ENCODE measurements around the gene SOX10.

SOX10 gene

DNA sequence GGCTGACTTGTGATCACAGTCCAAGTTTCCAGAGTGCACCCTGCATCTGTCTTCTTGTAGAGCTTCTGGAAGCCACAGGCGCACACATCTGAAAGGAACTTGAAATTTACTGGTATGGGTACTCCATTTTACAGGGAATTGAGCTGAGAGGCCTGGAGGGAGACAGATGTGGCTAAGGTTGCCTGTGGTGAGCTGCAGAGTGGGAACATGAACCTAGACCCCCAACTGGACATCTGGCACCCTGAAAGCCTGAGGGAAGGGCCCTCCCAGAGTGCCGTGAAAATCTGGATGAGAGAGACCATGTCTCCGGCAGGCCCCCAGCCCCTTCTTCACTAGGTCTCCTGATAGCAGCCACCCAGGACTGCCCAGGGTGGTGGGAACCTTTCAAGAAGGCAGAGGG, 22.6 kb upstream of the SOX10 start:
- no peaks in the 10 kb centered on the region for H3K9me3 ChIP-seq (ENCODE audit: insufficient read depth, low read length)
- H3K4me1 ChIP-seq (ENCODE audit: low read length): no peaks in the 10 kb centered on the region
- H3K79me2 ChIP-seq (ENCODE audit: low read length): no peaks in the 10 kb centered on the region
- no peak overlapping the region for H3K27ac ChIP-seq (ENCODE audit: low read length)
- no peak overlapping the region for H2AFZ ChIP-seq (ENCODE audit: low read depth, low read length)
- H3K27me3 ChIP-seq (ENCODE audit: low read depth, low read length): 0 out of 2 replicates have a peak, but pooled peaks cover 10% of the 10 kb centered on the region
- no peak overlapping the region for H3K4me3 ChIP-seq (ENCODE audit: low read length)
- no peaks in the 10 kb centered on the region for H4K20me1 ChIP-seq (ENCODE audit: insufficient read depth, low read length)
- H3K9ac ChIP-seq (ENCODE audit: low read length): no peak overlapping the region
- TF ChIP-seq EZH2phosphoT487 (IDR thresholded peaks at IDR 0.05; ENCODE audit: low read depth): no peak
- TF ChIP-seq CTCF (IDR thresholded peaks at IDR 0.05; ENCODE audit: low read depth, low read length): no peak
- no peak overlapping the region for H3K4me2 ChIP-seq (ENCODE audit: low read length)
- H3K36me3 ChIP-seq (replicated peaks; ENCODE audit: low read depth, low read length): no peaks in the 10 kb centered on the region

DNA sequence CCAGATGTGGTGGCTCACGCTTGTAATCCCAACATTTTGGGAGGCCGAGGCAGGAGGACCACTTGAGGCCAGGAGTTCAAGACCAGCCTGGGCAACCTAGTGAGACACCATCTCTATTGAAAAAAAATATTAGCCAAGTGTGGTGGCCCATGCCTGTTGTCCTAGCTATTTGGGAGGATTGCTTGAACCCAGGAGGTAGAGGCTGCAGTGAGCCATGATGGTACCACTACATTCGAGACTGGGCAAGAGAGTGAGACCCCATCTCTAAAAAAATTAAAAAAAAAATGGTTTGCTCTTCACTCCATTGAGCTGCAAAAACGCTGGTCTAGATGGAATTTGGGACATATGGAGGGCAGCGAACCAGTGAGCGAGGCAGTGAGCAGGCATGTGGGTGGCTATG, 21.6 kb upstream of the SOX10 start:
- H4K20me1 ChIP-seq (ENCODE audit: insufficient read depth, low read length): no peaks in the 10 kb centered on the region
- no peak overlapping the region for H3K4me3 ChIP-seq (ENCODE audit: low read length)
- H3K4me2 ChIP-seq (ENCODE audit: low read length): no peak overlapping the region
- H3K27ac ChIP-seq (ENCODE audit: low read length): no peak overlapping the region
- no peaks in the 10 kb centered on the region for H3K9me3 ChIP-seq (ENCODE audit: insufficient read depth, low read length)
- H3K4me1 ChIP-seq (ENCODE audit: low read length): no peaks in the 10 kb centered on the region
- TF ChIP-seq CTCF (IDR thresholded peaks at IDR 0.05; ENCODE audit: low read depth, low read length) (no peak), EZH2phosphoT487 (IDR thresholded peaks at IDR 0.05; ENCODE audit: low read depth) (no peak)
- H3K9ac ChIP-seq (ENCODE audit: low read length): no peak overlapping the region
- H3K79me2 ChIP-seq (ENCODE audit: low read length): no peaks in the 10 kb centered on the region
- H3K27me3 ChIP-seq (ENCODE audit: low read depth, low read length): 0 out of 2 replicates have a peak, but pooled peaks cover 7% of the 10 kb centered on the region
- H3K36me3 ChIP-seq (replicated peaks; ENCODE audit: low read depth, low read length): no peaks in the 10 kb centered on the region
- H2AFZ ChIP-seq (ENCODE audit: low read depth, low read length): no peak overlapping the region

DNA sequence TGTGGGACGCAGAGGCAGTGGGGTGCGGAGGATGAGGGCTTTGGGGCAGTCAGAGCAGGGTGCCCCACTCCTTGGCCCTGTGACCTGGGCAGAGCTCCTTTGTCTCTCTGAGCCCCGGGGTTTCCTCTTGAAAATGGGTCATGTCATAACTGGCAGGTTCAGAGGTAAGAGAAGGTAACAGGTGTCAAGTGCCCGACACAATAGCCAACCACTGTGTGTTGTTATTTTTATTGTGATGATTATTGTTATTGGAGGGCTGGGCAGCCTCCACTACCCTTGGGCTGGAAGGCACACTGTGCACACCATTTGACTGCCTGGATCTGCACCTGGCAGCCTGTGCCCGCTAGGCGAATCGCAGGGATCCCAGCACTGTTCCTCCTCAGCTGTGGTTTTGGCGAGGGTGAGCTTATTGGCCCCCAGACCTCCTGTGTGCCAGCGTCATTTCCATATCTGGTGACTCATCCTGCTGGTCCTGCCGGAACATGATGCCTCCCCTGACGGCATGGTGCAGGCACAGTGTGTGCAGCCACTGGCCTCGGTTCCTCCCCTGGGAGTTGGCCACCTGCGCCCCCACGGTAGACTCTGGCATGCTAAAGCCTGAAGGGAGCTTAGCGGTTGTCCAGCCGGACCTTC, 15.4 kb upstream of the SOX10 start:
- TF ChIP-seq CTCF (IDR thresholded peaks at IDR 0.05; ENCODE audit: low read depth, low read length): no peak
- TF ChIP-seq EZH2phosphoT487 (IDR thresholded peaks at IDR 0.05; ENCODE audit: low read depth): no peak
- H3K4me1 ChIP-seq (ENCODE audit: low read length): peaks cover 12% of the 10 kb centered on the region
- H4K20me1 ChIP-seq (ENCODE audit: insufficient read depth, low read length): no peaks in the 10 kb centered on the region
- H3K9me3 ChIP-seq (ENCODE audit: insufficient read depth, low read length): no peaks in the 10 kb centered on the region
- no peak overlapping the region for H3K4me3 ChIP-seq (ENCODE audit: low read length)
- no peak overlapping the region for H3K9ac ChIP-seq (ENCODE audit: low read length)
- no peak overlapping the region for H2AFZ ChIP-seq (ENCODE audit: low read depth, low read length)
- H3K27ac ChIP-seq (ENCODE audit: low read length): no peak overlapping the region
- H3K4me2 ChIP-seq (ENCODE audit: low read length): no peak overlapping the region
- no peaks in the 10 kb centered on the region for H3K27me3 ChIP-seq (ENCODE audit: low read depth, low read length)
- H3K79me2 ChIP-seq (ENCODE audit: low read length): no peaks in the 10 kb centered on the region
- no peaks in the 10 kb centered on the region for H3K36me3 ChIP-seq (replicated peaks; ENCODE audit: low read depth, low read length)

DNA sequence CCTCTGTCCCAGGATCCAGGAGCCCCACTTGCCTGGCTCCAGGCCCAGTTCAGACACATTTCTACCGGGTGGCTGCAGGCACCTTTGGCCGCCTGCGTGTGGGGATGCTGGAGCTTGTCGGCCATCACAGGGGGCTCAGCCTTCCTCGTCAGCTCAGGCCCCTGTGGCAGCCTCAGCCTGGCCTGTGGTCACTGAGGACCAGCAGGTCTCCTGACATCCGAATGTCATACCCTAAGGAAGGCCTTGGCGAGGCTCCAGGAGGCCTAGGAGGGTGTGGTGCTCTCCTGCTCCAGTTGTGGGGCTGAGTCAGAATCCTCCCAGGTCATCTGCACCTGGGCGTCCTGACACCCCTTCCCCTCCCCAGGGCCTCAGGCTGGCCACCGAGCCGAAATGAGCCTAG, 14.9 kb upstream of the SOX10 start:
- no peaks in the 10 kb centered on the region for H3K27me3 ChIP-seq (ENCODE audit: low read depth, low read length)
- H3K27ac ChIP-seq (ENCODE audit: low read length): no peak overlapping the region
- no peak overlapping the region for H3K9ac ChIP-seq (ENCODE audit: low read length)
- no peaks in the 10 kb centered on the region for H4K20me1 ChIP-seq (ENCODE audit: insufficient read depth, low read length)
- no peaks in the 10 kb centered on the region for H3K9me3 ChIP-seq (ENCODE audit: insufficient read depth, low read length)
- H3K79me2 ChIP-seq (ENCODE audit: low read length): no peaks in the 10 kb centered on the region
- no peak overlapping the region for H2AFZ ChIP-seq (ENCODE audit: low read depth, low read length)
- peaks cover 12% of the 10 kb centered on the region for H3K4me1 ChIP-seq (ENCODE audit: low read length)
- TF ChIP-seq EZH2phosphoT487 (IDR thresholded peaks at IDR 0.05; ENCODE audit: low read depth): no peak
- no peaks in the 10 kb centered on the region for H3K36me3 ChIP-seq (replicated peaks; ENCODE audit: low read depth, low read length)
- H3K4me2 ChIP-seq (ENCODE audit: low read length): no peak overlapping the region
- H3K4me3 ChIP-seq (ENCODE audit: low read length): no peak overlapping the region
